HL-60 (cell line): Measurements from ENCODE around the gene KCNN4.
"Not testable (repeated sequence)": the region's sequence is repeated elsewhere in the genome, so short reads cannot be mapped to it uniquely, and the experiment has no call there.

Experiments
- DNase-seq, 2 experiments: peaks; one replicate each; pipeline ENCODE4 v3.0.0-alpha.2; 2010 to 2020; ENCODE audit warnings: low read depth in 1 of 2, low spot score in 1 of 2
- H3K27ac ChIP-seq: fragments of 250-450 bp; sonication (Bioruptor Pico); replicated peaks from 2 replicates; pipeline ENCODE4 v1.5.1; 2020; ENCODE audit warnings: mild to moderate bottlenecking, moderate library complexity
- H3K27me3 ChIP-seq: fragments of 250-450 bp; sonication (Bioruptor Pico); 2 replicates; pipeline ENCODE4 v1.5.1; 2021; ENCODE audit warnings: mild to moderate bottlenecking, moderate library complexity; ENCODE audit not compliant: insufficient read depth, poor library complexity, severe bottlenecking
- H3K4me3 ChIP-seq: replicated peaks from 2 replicates; pipeline ENCODE4 v1.5.1; 2011; ENCODE audit warnings: mild to moderate bottlenecking, control low read depth, low read length; ENCODE audit not compliant: insufficient read depth
- GABPA ChIP-seq: IDR thresholded peaks from 2 replicates; pipeline ENCODE4 v1.6.1; 2012; ENCODE audit warnings: low read depth
- POLR2AphosphoS5 ChIP-seq: IDR thresholded peaks from 2 replicates; pipeline ENCODE4 v1.6.1; 2012; ENCODE audit warnings: low read depth
- SPI1 ChIP-seq: IDR thresholded peaks from 2 replicates; pipeline ENCODE4 v1.6.1; 2012; ENCODE audit warnings: low read depth, mild to moderate bottlenecking, borderline replicate concordance
- TF ChIP-seq, protein P1 (sequence below): IDR thresholded peaks from 2 replicates; pipeline ENCODE4 v1.6.1; 2012; ENCODE audit warnings: low read depth; ENCODE audit not compliant: insufficient replicate concordance
- TF ChIP-seq, protein P2 (sequence below): IDR thresholded peaks from one replicate; pipeline ENCODE4 v1.5.1; 2011; ENCODE audit warnings: low read length, control low read depth, inconsistent platforms; ENCODE audit not compliant: insufficient read depth

The KCNN4 gene

DNA sequence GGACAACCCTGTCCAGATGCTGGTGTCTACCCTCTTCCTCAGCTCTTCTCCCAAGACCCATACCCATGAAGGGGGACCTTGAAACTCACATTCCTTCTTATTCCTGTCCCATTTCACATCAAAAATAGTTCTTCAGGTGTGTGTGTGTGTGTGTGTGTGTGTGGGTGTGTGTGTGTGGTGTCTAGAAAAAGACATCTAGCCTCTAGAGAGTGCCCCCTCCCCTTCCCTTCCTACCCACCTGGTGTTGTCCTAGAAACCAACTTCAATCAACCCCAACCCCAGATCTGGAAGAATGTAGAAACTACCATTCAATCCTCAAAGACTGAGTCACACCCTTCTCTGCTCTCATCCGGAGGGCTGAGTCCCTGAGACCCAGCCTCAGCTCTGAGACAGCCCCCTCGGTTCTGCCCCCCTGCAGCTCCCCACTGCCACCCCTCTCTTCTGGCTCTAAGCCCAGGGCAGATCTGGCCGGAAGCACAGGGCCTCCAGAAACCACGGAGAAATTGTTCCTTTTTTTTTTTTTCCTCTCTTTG lies 3.5 kb downstream of the KCNN4 start:
- peak in 1 of 2 experiments; percentile 94 for DNase-seq
- peak overlapping the region; percentile 97 for H3K27ac ChIP-seq
- TF ChIP-seq, protein P1, sequence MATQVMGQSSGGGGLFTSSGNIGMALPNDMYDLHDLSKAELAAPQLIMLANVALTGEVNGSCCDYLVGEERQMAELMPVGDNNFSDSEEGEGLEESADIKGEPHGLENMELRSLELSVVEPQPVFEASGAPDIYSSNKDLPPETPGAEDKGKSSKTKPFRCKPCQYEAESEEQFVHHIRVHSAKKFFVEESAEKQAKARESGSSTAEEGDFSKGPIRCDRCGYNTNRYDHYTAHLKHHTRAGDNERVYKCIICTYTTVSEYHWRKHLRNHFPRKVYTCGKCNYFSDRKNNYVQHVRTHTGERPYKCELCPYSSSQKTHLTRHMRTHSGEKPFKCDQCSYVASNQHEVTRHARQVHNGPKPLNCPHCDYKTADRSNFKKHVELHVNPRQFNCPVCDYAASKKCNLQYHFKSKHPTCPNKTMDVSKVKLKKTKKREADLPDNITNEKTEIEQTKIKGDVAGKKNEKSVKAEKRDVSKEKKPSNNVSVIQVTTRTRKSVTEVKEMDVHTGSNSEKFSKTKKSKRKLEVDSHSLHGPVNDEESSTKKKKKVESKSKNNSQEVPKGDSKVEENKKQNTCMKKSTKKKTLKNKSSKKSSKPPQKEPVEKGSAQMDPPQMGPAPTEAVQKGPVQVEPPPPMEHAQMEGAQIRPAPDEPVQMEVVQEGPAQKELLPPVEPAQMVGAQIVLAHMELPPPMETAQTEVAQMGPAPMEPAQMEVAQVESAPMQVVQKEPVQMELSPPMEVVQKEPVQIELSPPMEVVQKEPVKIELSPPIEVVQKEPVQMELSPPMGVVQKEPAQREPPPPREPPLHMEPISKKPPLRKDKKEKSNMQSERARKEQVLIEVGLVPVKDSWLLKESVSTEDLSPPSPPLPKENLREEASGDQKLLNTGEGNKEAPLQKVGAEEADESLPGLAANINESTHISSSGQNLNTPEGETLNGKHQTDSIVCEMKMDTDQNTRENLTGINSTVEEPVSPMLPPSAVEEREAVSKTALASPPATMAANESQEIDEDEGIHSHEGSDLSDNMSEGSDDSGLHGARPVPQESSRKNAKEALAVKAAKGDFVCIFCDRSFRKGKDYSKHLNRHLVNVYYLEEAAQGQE: no peak
- no peak for TF ChIP-seq SPI1
- TF ChIP-seq POLR2AphosphoS5: peak; percentile 51; the same call in 1 of the 2 replicates
- peak; percentile 31; the same call in 1 of the 2 replicates for TF ChIP-seq GABPA
- peak overlapping the region; percentile 24; the same call in 1 of the 2 replicates for H3K4me3 ChIP-seq
- no peaks in the 10 kb centered on the region for H3K27me3 ChIP-seq

DNA sequence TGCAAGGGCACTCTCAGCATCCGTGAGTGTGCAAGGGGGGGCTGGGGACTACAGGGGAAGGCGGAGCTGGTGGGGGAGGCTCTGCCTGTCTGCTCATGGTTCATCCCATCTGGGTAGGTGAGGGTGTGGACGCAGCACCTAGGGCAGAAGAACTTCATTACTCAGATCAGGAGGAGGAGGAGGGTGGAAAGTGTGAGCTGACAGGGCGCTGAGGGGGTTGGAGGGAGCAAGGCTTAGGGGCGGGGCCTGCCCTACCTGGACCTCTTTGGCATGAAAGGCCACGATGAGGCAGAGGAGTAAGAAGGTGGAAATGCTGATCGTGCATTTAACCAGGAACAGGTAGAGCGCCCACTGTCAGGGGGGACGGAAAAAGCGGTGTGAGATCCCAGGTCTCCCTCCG lies 4.5 kb downstream of the KCNN4 start:
- Histone ChIP-seq H3K27ac (peak overlapping the region; percentile 97), H3K27me3 (no peaks in the 10 kb centered on the region), H3K4me3 (no peak overlapping the region)
- TF ChIP-seq POLR2AphosphoS5: no peak
- TF ChIP-seq, protein P1: no peak
- no peak for TF ChIP-seq GABPA
- TF ChIP-seq, protein P2, sequence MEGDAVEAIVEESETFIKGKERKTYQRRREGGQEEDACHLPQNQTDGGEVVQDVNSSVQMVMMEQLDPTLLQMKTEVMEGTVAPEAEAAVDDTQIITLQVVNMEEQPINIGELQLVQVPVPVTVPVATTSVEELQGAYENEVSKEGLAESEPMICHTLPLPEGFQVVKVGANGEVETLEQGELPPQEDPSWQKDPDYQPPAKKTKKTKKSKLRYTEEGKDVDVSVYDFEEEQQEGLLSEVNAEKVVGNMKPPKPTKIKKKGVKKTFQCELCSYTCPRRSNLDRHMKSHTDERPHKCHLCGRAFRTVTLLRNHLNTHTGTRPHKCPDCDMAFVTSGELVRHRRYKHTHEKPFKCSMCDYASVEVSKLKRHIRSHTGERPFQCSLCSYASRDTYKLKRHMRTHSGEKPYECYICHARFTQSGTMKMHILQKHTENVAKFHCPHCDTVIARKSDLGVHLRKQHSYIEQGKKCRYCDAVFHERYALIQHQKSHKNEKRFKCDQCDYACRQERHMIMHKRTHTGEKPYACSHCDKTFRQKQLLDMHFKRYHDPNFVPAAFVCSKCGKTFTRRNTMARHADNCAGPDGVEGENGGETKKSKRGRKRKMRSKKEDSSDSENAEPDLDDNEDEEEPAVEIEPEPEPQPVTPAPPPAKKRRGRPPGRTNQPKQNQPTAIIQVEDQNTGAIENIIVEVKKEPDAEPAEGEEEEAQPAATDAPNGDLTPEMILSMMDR: no peak
- no peak for TF ChIP-seq SPI1
- DNase-seq: no peak

DNA sequence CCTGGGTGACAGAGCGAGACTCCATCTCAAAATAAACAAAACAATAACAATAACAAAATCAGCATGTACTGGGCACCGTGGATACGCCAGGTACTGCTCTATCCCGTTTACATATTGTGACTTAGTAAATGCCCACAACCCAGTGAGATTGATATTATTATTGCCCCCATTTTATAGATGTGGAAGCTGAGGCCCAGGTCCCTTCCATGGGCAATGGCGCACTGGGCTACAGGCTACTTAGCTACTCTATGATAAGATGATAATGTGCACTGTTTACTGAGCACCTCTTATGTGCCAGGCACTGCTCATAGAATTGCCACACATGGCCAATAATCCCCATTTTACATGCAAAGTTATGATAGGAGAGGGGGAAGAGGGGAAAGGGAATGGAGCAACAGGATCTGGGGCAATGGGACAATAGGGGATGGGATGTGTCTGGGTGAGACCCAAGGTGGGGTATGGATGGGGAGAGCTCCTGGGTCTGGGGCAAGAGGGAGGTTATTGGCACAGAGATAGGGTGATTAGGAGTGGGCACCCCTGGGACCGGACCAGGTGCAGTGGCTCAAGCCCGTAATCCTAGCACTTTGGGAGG lies 5.4 kb downstream of the KCNN4 start:
- H3K4me3 ChIP-seq: no peak overlapping the region
- H3K27me3 ChIP-seq: no peaks in the 10 kb centered on the region
- DNase-seq: no peak
- TF ChIP-seq, protein P1: no peak
- TF ChIP-seq SPI1: no peak
- no peak for TF ChIP-seq POLR2AphosphoS5
- TF ChIP-seq, protein P2: no peak
- no peak for TF ChIP-seq GABPA
- peak overlapping the region; percentile 24; the same call in 1 of the 2 replicates for H3K27ac ChIP-seq

DNA sequence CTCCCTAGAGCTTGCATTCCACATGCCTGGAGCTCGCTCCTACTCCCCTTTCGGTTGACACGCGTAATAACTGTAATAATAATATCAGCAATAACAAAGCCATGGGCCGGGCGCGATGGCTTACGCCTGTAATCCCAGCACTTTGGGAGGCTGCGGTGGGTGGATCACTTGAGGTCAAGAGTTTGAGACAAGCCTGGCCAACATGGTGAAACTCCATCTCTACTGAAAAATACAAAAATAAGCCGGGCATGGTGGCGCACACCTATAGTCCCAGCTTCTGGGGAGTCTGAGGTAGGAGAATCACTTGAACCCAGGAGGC lies 5.9 kb downstream of the KCNN4 start:
- H3K27me3 ChIP-seq, H3K27ac ChIP-seq, DNase-seq, H3K4me3 ChIP-seq: not testable (repeated sequence)
